Gastroesophageal sphincter (tissue), 3 donors: ENCODE data around the gene NAV2.

Experiments used
- EP300 ChIP-seq: sonication (generic); formaldehyde crosslinking; IDR thresholded peaks from one replicate; pipeline ENCODE4 v1.6.1; 2017; ENCODE audit warnings: antibody characterized with exemption, mild to moderate bottlenecking
- POLR2A ChIP-seq, 2 donors: fragments of 450-650 bp; IDR thresholded peaks; one replicate each; pipeline ENCODE4 v1.6.1; 2017; ENCODE audit warnings: antibody characterized with exemption in 2 of 2, mild to moderate bottlenecking in 2 of 2, moderate library complexity in 1 of 2
- POLR2AphosphoS5 ChIP-seq: sonication (generic); formaldehyde crosslinking; IDR thresholded peaks from one replicate; pipeline ENCODE4 v1.6.1; 2017; ENCODE audit warnings: antibody characterized with exemption
- TF ChIP-seq, protein P1 (sequence below), 4 experiments: fragments of 200-600 bp in 2 of 4; fragments of 450-650 bp in 2 of 4; sonication (generic) in 1 of 4; IDR thresholded peaks; one replicate each; pipeline ENCODE4 v1.5.1; 2017 to 2019; ENCODE audit warnings: antibody characterized with exemption in 4 of 4, mild to moderate bottlenecking in 2 of 4, moderate library complexity in 2 of 4

DNA sequence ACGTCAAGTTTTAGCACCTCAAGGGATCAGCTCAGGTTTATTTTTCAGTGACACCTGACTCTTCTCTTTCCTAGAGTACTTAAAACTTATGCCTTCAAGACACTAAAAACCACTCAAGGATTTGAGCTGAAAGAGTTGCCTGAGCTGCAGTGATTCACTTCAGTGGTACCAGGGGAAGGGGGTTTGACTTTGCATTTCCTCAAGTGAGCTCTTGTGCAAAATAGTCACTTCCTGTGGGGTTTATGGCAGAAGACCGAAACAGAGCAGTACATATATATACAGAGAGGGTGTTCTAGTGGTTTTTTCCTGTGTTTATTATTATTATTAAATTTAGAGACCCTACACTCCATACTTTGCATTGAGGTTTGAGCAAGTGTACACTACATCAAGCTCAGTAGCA lies 386.9 kb downstream of the NAV2 start:
- TF ChIP-seq, protein P1, sequence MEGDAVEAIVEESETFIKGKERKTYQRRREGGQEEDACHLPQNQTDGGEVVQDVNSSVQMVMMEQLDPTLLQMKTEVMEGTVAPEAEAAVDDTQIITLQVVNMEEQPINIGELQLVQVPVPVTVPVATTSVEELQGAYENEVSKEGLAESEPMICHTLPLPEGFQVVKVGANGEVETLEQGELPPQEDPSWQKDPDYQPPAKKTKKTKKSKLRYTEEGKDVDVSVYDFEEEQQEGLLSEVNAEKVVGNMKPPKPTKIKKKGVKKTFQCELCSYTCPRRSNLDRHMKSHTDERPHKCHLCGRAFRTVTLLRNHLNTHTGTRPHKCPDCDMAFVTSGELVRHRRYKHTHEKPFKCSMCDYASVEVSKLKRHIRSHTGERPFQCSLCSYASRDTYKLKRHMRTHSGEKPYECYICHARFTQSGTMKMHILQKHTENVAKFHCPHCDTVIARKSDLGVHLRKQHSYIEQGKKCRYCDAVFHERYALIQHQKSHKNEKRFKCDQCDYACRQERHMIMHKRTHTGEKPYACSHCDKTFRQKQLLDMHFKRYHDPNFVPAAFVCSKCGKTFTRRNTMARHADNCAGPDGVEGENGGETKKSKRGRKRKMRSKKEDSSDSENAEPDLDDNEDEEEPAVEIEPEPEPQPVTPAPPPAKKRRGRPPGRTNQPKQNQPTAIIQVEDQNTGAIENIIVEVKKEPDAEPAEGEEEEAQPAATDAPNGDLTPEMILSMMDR (IDR thresholded peaks at IDR 0.05): no peak
- TF ChIP-seq POLR2A (IDR thresholded peaks at IDR 0.05) (no peak), EP300 (no peak), POLR2AphosphoS5 (no peak)
